ENCODE data around the gene COL4A2.

DNA sequence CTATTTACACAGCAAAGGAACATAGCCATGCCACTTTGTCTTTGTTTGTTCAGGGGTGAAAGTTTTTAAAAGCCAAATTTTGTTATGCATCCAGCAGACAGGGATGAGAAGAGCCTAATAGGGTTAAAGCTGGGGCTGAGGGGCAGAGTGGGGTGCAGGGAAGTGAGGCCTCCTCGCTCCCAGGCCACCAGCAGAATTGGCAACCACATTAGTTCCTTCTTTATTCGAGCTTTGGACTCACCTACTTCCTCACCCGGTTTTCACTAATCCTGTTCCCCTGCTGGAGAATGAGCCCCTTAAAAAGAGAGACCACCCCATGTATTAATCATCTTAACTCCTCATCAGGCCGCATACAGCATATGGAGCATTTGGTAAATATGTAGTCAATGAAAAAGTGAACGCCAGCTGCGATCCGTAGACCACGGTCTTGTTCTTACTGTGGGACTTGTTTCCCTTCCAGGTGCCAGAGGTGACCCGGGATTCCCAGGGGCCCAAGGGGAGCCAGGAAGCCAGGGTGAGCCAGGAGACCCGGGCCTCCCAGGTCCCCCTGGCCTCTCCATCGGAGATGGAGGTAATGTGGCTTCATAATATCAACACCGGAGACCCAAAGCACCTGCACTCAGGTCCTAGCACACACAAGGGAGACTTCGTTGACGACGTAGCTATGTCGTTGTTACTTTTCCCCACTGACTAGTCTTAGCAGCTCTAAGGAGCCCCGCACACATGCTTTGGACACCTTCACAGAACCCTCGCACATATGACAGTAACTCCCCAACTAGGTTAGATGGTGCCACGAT lies 142.3 kb downstream of the COL4A2 start:
- no peak for TF ChIP-seq CTCF (IDR thresholded peaks at IDR 0.05; ENCODE audit: low read depth, low read length, missing input control)
- TF ChIP-seq JUND (IDR thresholded peaks at IDR 0.05), result no peak
- TF ChIP-seq HNF4A (conservative IDR thresholded peaks at IDR 0.05), result no peak
- TF ChIP-seq, protein P1, sequence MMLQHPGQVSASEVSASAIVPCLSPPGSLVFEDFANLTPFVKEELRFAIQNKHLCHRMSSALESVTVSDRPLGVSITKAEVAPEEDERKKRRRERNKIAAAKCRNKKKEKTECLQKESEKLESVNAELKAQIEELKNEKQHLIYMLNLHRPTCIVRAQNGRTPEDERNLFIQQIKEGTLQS (IDR thresholded peaks at IDR 0.05), result no peak
- no peak for TF ChIP-seq SP1 (IDR thresholded peaks at IDR 0.05)
- TF ChIP-seq MAX (IDR thresholded peaks at IDR 0.05), result no peak

Measured in liver (tissue), 3 donors.